Astrocyte (in vitro differentiated cells and primary cell): Measurements from ENCODE around the gene FAM24A.

Experiments used
- EZH2 ChIP-seq: IDR thresholded peaks from 2 replicates; pipeline ENCODE4 v1.6.1; 2012; ENCODE audit warnings: mild to moderate bottlenecking, low read length, inconsistent platforms; ENCODE audit not compliant: insufficient read depth
- TF ChIP-seq, protein P1 (sequence below): IDR thresholded peaks from 2 replicates; pipeline ENCODE4 v1.5.1; 2011; ENCODE audit warnings: low read depth, mild to moderate bottlenecking, inconsistent platforms, low read length, moderate library complexity; ENCODE audit not compliant: insufficient read depth

DNA sequence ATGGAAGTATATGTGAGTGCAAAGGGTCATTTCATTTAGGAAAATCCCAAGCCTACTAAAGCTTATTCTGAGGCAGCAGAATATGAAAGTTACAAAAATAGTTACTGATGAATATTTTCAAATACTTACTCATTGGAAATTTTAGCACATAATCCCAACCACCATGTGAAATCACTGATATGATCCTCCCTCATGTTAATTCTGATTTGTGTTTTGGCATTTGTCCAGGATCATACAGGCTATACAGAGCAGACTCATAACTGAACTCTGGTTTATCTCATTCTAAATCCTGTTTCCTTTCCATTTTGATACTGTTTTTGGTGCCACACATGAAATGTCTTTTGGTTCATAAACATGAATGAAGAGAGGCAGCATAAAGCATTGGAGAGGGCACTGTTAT is 27.6 kb upstream of the FAM24A start:
- TF ChIP-seq, protein P1, sequence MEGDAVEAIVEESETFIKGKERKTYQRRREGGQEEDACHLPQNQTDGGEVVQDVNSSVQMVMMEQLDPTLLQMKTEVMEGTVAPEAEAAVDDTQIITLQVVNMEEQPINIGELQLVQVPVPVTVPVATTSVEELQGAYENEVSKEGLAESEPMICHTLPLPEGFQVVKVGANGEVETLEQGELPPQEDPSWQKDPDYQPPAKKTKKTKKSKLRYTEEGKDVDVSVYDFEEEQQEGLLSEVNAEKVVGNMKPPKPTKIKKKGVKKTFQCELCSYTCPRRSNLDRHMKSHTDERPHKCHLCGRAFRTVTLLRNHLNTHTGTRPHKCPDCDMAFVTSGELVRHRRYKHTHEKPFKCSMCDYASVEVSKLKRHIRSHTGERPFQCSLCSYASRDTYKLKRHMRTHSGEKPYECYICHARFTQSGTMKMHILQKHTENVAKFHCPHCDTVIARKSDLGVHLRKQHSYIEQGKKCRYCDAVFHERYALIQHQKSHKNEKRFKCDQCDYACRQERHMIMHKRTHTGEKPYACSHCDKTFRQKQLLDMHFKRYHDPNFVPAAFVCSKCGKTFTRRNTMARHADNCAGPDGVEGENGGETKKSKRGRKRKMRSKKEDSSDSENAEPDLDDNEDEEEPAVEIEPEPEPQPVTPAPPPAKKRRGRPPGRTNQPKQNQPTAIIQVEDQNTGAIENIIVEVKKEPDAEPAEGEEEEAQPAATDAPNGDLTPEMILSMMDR = no peak
- TF ChIP-seq EZH2 = no peak
